Left ventricle myocardium inferior (tissue), 1 donor: Measurements from ENCODE around the gene FRMD4A. TPM values are rescaled to one million over a fixed set of nuclear protein-coding genes. Genes with fewer than 3 reads are reported as not detected.

Experiments
- DNase-seq: peaks from one replicate; pipeline ENCODE4 v3.0.0-alpha.2; 2020
- H3K27ac ChIP-seq: fragments of 200-600 bp; replicated peaks from 2 replicates; pipeline ENCODE4 v1.8.0; 2021
- H3K27me3 ChIP-seq: fragments of 200-600 bp; 2 replicates; pipeline ENCODE4 v1.8.0; 2021; ENCODE audit warnings: low read depth
- H3K36me3 ChIP-seq: fragments of 200-600 bp; 2 replicates; pipeline ENCODE4 v1.8.0; 2021
- H3K4me1 ChIP-seq: fragments of 200-600 bp; 2 replicates; pipeline ENCODE4 v1.8.0; 2021
- H3K4me3 ChIP-seq: fragments of 200-600 bp; 2 replicates; pipeline ENCODE4 v1.8.0; 2021; ENCODE audit warnings: mild to moderate bottlenecking, moderate library complexity
- H3K9me3 ChIP-seq: fragments of 200-600 bp; replicated peaks from 2 replicates; pipeline ENCODE4 v1.8.0; 2021
- intact Hi-C: fragments of 100-400 bp; cut with micrococcal nuclease; formaldehyde crosslinking; loops from one replicate; pipeline ENCODE4 v1.11.0; 2022
- total RNA-seq: library from RNA; stranded (reverse); fragmentation: NEBNext Ultra II Directional; extraction: Animal tissue kit (Norgen Biotek cat#: 25700); gene quantifications from one replicate; pipeline ENCODE4 v1.2.1, GENCODE V29; 2021
- TF ChIP-seq, protein P1 (sequence below): fragments of 200-600 bp; IDR thresholded peaks from 2 replicates; pipeline ENCODE4 v1.8.0; 2021; ENCODE audit warnings: antibody characterized with exemption, mild to moderate bottlenecking, borderline replicate concordance
- donor health status: DM: no; HTN: yes; CAD: no; lungs with severe emphysema.

FRMD4A gene
- total RNA-seq, 1 donor from 2014 or later = 26.1 TPM

DNA sequence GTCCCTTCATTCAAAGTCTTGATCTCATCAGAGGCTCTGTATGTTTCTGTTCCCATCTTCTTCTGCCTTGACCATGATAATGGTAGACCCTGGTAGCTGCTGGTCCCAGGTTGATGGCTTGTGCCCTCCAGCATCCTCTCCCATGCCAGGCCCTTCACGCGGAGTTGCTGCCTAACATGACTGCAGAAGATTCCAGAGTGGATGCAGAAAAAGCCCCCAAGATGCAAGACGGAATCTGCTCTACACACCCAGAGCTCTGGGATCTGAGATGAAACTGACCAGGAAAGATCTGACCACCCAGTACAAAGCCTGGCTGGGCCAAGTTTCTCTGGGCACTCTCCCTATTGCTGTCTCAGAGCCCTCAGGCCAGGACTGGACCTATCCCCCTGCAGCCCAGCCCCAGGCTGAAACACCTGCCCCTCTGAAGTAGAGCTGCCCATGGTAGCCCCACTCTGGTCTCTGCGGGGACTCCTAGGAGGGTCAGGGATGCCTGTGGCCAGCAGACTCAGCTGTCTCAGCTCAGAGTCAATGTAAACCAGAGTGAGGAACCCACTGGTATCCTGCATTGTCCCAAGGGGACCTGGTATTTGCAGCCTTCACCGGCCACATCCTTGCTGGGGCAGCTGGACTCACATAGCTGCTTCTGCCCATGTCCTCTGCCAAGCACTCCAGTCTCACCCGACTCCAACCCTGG is 9.5 kb upstream of the FRMD4A start:
- no peak overlapping the region for H3K4me3 ChIP-seq
- TF ChIP-seq, protein P1, sequence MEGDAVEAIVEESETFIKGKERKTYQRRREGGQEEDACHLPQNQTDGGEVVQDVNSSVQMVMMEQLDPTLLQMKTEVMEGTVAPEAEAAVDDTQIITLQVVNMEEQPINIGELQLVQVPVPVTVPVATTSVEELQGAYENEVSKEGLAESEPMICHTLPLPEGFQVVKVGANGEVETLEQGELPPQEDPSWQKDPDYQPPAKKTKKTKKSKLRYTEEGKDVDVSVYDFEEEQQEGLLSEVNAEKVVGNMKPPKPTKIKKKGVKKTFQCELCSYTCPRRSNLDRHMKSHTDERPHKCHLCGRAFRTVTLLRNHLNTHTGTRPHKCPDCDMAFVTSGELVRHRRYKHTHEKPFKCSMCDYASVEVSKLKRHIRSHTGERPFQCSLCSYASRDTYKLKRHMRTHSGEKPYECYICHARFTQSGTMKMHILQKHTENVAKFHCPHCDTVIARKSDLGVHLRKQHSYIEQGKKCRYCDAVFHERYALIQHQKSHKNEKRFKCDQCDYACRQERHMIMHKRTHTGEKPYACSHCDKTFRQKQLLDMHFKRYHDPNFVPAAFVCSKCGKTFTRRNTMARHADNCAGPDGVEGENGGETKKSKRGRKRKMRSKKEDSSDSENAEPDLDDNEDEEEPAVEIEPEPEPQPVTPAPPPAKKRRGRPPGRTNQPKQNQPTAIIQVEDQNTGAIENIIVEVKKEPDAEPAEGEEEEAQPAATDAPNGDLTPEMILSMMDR = no peak
- intact Hi-C loops = no loop called here
- no peaks in the 10 kb centered on the region for H3K36me3 ChIP-seq
- DNase-seq = no peak
- no peaks in the 10 kb centered on the region for H3K4me1 ChIP-seq
- peaks cover 13% of the 10 kb centered on the region for H3K27me3 ChIP-seq
- no peaks in the 10 kb centered on the region for H3K9me3 ChIP-seq
- H3K27ac ChIP-seq = no peak overlapping the region

DNA sequence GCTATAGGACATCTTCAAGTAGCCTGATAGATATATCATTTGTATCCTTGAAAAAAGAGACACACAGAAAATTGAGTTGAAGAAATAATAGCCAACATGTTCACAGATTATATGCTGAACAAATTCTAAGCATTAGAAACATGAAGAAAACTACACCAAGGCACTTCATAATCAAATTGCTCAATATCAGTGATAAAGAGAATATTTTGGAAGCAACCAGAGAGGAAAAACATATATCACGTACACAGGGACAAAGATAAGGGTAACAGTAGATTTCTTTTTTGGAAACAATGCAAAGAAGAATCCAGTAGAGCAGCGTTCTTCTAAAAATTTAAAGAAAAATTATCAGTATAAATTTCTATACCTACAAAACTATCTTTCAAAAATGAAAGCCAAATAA is 6.0 kb upstream of the FRMD4A start:
- Histone ChIP-seq H3K36me3 (no peaks in the 10 kb centered on the region), H3K4me1 (no peaks in the 10 kb centered on the region), H3K27ac (no peak overlapping the region), H3K4me3 (no peak overlapping the region), H3K9me3 (no peaks in the 10 kb centered on the region), H3K27me3 (peaks cover 35% of the 10 kb centered on the region)
- TF ChIP-seq, protein P1 = no peak
- DNase-seq = no peak
- intact Hi-C loops = no loop called here

DNA sequence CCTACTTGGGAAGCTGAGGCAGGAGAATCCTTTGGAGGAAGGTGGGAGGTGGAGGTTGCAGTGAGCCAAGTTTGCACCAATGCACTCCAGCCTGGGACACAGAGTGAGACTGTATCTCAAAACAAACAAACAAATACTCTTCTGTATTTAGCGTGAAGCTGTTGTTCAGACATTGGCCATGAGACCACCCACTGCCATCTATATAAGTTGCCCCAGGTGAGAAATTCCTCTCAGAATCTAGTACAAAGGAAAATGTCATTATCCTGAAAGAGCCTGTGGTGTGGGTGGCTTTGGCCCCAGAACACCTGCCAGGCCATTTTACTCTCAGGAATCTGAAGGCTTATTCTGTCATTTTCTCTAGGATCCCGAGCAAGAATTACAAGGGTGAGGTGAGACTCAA is 4.0 kb upstream of the FRMD4A start:
- intact Hi-C loops = no loop called here
- Histone ChIP-seq H3K4me1 (no peaks in the 10 kb centered on the region), H3K36me3 (no peaks in the 10 kb centered on the region), H3K4me3 (no peak overlapping the region), H3K27ac (no peak overlapping the region), H3K9me3 (no peaks in the 10 kb centered on the region), H3K27me3 (peaks cover 55% of the 10 kb centered on the region)
- no peak for DNase-seq
- TF ChIP-seq, protein P1 = no peak

DNA sequence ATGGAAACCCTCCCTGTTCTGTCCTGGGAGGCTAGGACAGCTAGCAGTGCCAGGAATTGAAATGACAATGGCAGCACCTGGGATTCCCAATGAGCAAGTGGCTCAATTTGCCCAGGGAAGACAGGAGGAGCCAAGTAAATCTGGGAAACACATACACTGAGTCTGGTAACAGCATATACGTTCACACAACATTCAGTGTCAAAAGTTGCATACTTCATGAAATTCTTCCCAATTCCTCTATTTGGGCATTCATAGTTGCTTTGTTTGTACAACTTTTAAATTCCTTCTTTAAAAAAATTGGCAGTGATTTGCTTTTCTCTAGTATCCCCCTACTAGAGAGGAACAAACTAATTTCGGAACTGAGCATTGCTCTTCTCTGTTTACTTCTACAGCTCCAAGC is 2.9 kb upstream of the FRMD4A start:
- no peak for DNase-seq
- TF ChIP-seq, protein P1 = no peak
- no peak overlapping the region for H3K4me3 ChIP-seq
- no peak overlapping the region for H3K27ac ChIP-seq
- H3K36me3 ChIP-seq = no peaks in the 10 kb centered on the region
- no peaks in the 10 kb centered on the region for H3K9me3 ChIP-seq
- no peaks in the 10 kb centered on the region for H3K4me1 ChIP-seq
- intact Hi-C loops = no loop called here
- H3K27me3 ChIP-seq = peaks cover 66% of the 10 kb centered on the region

DNA sequence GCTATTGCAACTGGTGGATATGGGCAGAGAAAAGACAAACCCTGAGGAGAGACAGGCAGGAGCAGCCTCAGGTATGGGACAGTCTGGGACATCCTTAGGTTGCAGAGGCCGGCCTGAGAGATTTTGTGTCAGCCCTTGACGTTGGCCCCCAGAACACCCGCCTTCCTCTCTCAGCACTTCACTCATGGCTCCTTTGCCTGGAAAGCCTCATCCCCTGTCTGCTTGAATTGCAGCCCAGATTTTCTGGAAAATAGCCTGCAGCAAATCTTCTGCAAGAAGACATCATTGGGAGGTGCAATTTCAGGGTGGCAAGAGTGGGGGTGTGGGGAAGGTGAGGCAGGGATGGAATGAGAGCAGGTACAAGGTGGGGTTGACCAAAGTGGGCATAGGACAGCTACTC is 2.2 kb upstream of the FRMD4A start:
- Histone ChIP-seq H3K4me3 (no peak overlapping the region), H3K27ac (no peak overlapping the region), H3K9me3 (no peaks in the 10 kb centered on the region), H3K27me3 (peaks cover 68% of the 10 kb centered on the region), H3K4me1 (no peaks in the 10 kb centered on the region), H3K36me3 (no peaks in the 10 kb centered on the region)
- DNase-seq = no peak
- intact Hi-C loops = no loop called here
- TF ChIP-seq, protein P1 = no peak
